ENCODE measurements around the gene ROR1. TPM values are rescaled to one million over a fixed set of nuclear protein-coding genes. Genes with fewer than 3 reads are reported as not detected.

Gene ROR1
- total and polyA plus RNA-seq, 2 donors (not counting 3 experiments of a cell fraction or from before 2014, with no cell fraction given), result 2.6 to 3.5 TPM

- BruUV-seq (replicated peaks), result no TSS peak
- DNase-seq (ENCODE audit: low read depth, low spot score), result no peak
- intact Hi-C loops (cut with micrococcal nuclease), result loop anchor here (10.0 kb wide), 1 partner anchor 60 kb away; no protein-coding TSS in a partner anchor
Measured at GRCh38 chr1:63904826-63905225, 131.0 kb downstream of the ROR1 start.

More at GRCh38 chr1:63904826-63905225, 131.0 kb downstream of the ROR1 start:
- H3K4me1 ChIP-seq (ENCODE audit: control insufficient read depth, extremely low read depth, insufficient read depth, low read length), result peaks cover 4% of the 10 kb centered on the region
- TF ChIP-seq, protein P1, sequence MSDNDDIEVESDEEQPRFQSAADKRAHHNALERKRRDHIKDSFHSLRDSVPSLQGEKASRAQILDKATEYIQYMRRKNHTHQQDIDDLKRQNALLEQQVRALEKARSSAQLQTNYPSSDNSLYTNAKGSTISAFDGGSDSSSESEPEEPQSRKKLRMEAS (IDR thresholded peaks at IDR 0.05; ENCODE audit: insufficient read depth, insufficient read length), result no peak
- TF ChIP-seq GATA2 (IDR thresholded peaks at IDR 0.05; ENCODE audit: insufficient read depth, insufficient read length, low read depth, low read length), result no peak
- no peak for TF ChIP-seq FOS (IDR thresholded peaks at IDR 0.05; ENCODE audit: borderline replicate concordance, insufficient read depth, low read length)
- no peak for TF ChIP-seq JUN (IDR thresholded peaks at IDR 0.05; ENCODE audit: borderline replicate concordance, insufficient read depth, insufficient read length, low read depth)
- TF ChIP-seq, protein P2, sequence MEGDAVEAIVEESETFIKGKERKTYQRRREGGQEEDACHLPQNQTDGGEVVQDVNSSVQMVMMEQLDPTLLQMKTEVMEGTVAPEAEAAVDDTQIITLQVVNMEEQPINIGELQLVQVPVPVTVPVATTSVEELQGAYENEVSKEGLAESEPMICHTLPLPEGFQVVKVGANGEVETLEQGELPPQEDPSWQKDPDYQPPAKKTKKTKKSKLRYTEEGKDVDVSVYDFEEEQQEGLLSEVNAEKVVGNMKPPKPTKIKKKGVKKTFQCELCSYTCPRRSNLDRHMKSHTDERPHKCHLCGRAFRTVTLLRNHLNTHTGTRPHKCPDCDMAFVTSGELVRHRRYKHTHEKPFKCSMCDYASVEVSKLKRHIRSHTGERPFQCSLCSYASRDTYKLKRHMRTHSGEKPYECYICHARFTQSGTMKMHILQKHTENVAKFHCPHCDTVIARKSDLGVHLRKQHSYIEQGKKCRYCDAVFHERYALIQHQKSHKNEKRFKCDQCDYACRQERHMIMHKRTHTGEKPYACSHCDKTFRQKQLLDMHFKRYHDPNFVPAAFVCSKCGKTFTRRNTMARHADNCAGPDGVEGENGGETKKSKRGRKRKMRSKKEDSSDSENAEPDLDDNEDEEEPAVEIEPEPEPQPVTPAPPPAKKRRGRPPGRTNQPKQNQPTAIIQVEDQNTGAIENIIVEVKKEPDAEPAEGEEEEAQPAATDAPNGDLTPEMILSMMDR (IDR thresholded peaks at IDR 0.05; ENCODE audit: extremely low read depth in 1 of 2, insufficient read depth in 1 of 2, low read depth in 1 of 2, low read length in 2 of 2), result no peak
- TF ChIP-seq MYC (IDR thresholded peaks at IDR 0.05; ENCODE audit: low read depth, low read length), result no peak
- TF ChIP-seq EZH2 (IDR thresholded peaks at IDR 0.05; ENCODE audit: borderline replicate concordance, low read depth, low read length, severe bottlenecking), result no peak
- no peak for TF ChIP-seq POLR2A (IDR thresholded peaks at IDR 0.05; ENCODE audit: low read depth, low read length)
- TF ChIP-seq POLR2AphosphoS5 (IDR thresholded peaks at IDR 0.05; ENCODE audit: insufficient read depth, low read depth, low read length), result no peak
- H3K9ac ChIP-seq (replicated peaks; ENCODE audit: extremely low read depth, insufficient read depth, low read length), result no peak overlapping the region
- H3K27me3 ChIP-seq (ENCODE audit: control insufficient read depth in 2 of 2, insufficient read depth in 2 of 2, low read length in 2 of 2), result no peaks in the 10 kb centered on the region
- H3K36me3 ChIP-seq (ENCODE audit: control insufficient read depth in 2 of 2, extremely low read depth in 1 of 2, insufficient read depth in 2 of 2, low read length in 2 of 2), result no peaks in the 10 kb centered on the region
- H3K9me1 ChIP-seq (replicated peaks; ENCODE audit: control insufficient read depth, extremely low read depth, insufficient read depth, low read length), result no peaks in the 10 kb centered on the region
- POLR2A ChIA-PET, result no interaction called here
- FAIRE-seq, result no peak
- no peak overlapping the region for H3K4me2 ChIP-seq (ENCODE audit: insufficient read depth, low read length)
- CTCF ChIA-PET, result interaction anchor here (1.5 to 2.4 kb wide), 5 partner anchors 10 to 233 kb away, joined by 4 to 14 read pairs (median 6); partner anchors contain the start of gene ROR1
- H3K9me3 ChIP-seq (replicated peaks; ENCODE audit: control insufficient read depth, insufficient read depth, low read length), result no peaks in the 10 kb centered on the region
- no peak overlapping the region for H3K4me3 ChIP-seq (replicated peaks in 1 of 3; ENCODE audit: insufficient read depth in 1 of 3, low read depth in 1 of 3, low read length in 3 of 3)
- no peaks in the 10 kb centered on the region for H4K20me1 ChIP-seq (replicated peaks; ENCODE audit: control insufficient read depth, extremely low read depth, insufficient read depth, low read length)
- dilution Hi-C loops (cut with MboI; ENCODE audit: extremely low pct_ligation_motif_present, low sequenced_read_pairs), result no loop called here
- H2AFZ ChIP-seq (ENCODE audit: low read depth, low read length), result no peak overlapping the region
- H3K79me2 ChIP-seq (ENCODE audit: control insufficient read depth, insufficient read depth, low read length), result no peaks in the 10 kb centered on the region
- no peak overlapping the region for H3K27ac ChIP-seq (ENCODE audit: insufficient read depth, low read depth, low read length)

Data from endothelial cell of umbilical vein (primary cell).